HCT116 (cell line): ENCODE measurements around the gene PCCA. TPM values are rescaled to one million over a fixed set of nuclear protein-coding genes. Genes with fewer than 3 reads are reported as not detected.

Source experiments
- ATAC-seq: fragments of 200-7000 bp; cut with Tn5 transposase; 2 replicates; pipeline ENCODE4 v1.9.1; 2020; ENCODE audit warnings: mild to moderate bottlenecking, moderate library complexity
- BruUV-seq: library from RNA; stranded (reverse); fragments of 400-500 nt; replicated peaks from 2 replicates; lab custom pipeline; 2021; lab: Mats Ljungman, UMichigan
- CTCF ChIA-PET: fragments of 300-600 bp; sonication (Branson Sonifier 250); formaldehyde crosslinking; loops from one replicate; lab custom pipeline; 2021; ENCODE audit warnings: antibody characterized with exemption; lab: Charles Lee
- POLR2A ChIA-PET: fragments of 300-600, 350-600 bp; sonication (Branson Sonifier 250); formaldehyde crosslinking; loops from one replicate; lab custom pipeline; 2021; ENCODE audit warnings: antibody characterized with exemption; lab: Charles Lee
- RAD21 ChIA-PET, 2 experiments: fragments of 300-600 bp; sonication (Branson Sonifier 250); formaldehyde crosslinking; loops; one replicate each; lab custom pipeline; 2023; ENCODE audit warnings: low total read pairs in 2 of 2; ENCODE audit not compliant: uncharacterized antibody in 2 of 2, unreplicated experiment in 2 of 2, low non-redundant PET in 1 of 2; lab: Charles Lee
- DNase-seq: peaks from one replicate; pipeline ENCODE4 v3.0.0-alpha.2; 2010; ENCODE audit warnings: low read depth, low spot score
- H2AFZ ChIP-seq: fragments of 200-600 bp; shearing (Covaris generic), sonication (generic); 2 replicates; pipeline ENCODE4 v1.6.1; 2017; ENCODE audit warnings: low read depth, mixed run types, mixed read lengths, antibody characterized with exemption, low read length; ENCODE audit not compliant: poor library complexity, severe bottlenecking
- H3K27ac ChIP-seq: 2 replicates; pipeline ENCODE4 v1.5.1; 2012; ENCODE audit warnings: low read depth, low read length
- H3K27me3 ChIP-seq: fragments of 200-600 bp; sonication (generic); 2 replicates; pipeline ENCODE4 v1.6.1; 2016; ENCODE audit warnings: mixed run types, low read length, mixed read lengths; ENCODE audit not compliant: insufficient read depth
- H3K36me3 ChIP-seq, 2 experiments: fragments of 200-500 bp in 1 of 2; fragments of 200-600 bp in 1 of 2; sonication (Bioruptor generic) in 1 of 2; sonication (generic) in 1 of 2; 2 replicates each; pipeline versions ENCODE4 v1.5.1 to v1.6.1; 2014 to 2016; ENCODE audit warnings: low read length in 2 of 2, inconsistent platforms in 1 of 2, mixed read lengths in 1 of 2, mixed run types in 1 of 2; ENCODE audit not compliant: insufficient read depth in 2 of 2, control insufficient read depth in 1 of 2
- H3K4me1 ChIP-seq, 2 experiments: fragments of 200-600 bp in 1 of 2; sonication (generic) in 1 of 2; 2 replicates each; pipeline versions ENCODE4 v1.5.1 to v1.6.1; 2012 to 2017; ENCODE audit warnings: low read length in 2 of 2, inconsistent platforms in 1 of 2, mild to moderate bottlenecking in 1 of 2, mixed read lengths in 1 of 2, mixed run types in 1 of 2, moderate library complexity in 1 of 2; ENCODE audit not compliant: insufficient read depth in 2 of 2, control insufficient read depth in 1 of 2
- H3K4me2 ChIP-seq: fragments of 200-600 bp; sonication (generic); 2 replicates; pipeline ENCODE4 v1.6.1; 2017; ENCODE audit warnings: mixed run types, low read length, mixed read lengths
- H3K4me3 ChIP-seq, 2 experiments: fragments of 200-600 bp in 1 of 2; sonication (generic) in 1 of 2; replicated peaks in 1 of 2; 2 replicates each; pipeline ENCODE4 v1.5.1; 2011 to 2016; ENCODE audit warnings: low read length in 2 of 2, control low read depth in 1 of 2, low read depth in 1 of 2, mild to moderate bottlenecking in 1 of 2, mixed read lengths in 1 of 2, mixed run types in 1 of 2
- H3K79me2 ChIP-seq: fragments of 200-600 bp; sonication (generic); 2 replicates; pipeline ENCODE4 v1.6.1; 2017; ENCODE audit warnings: mild to moderate bottlenecking, mixed run types, low read length, moderate library complexity, mixed read lengths; ENCODE audit not compliant: insufficient read depth
- H3K9ac ChIP-seq: fragments of 200-600 bp; sonication (generic); 2 replicates; pipeline ENCODE4 v1.6.1; 2016; ENCODE audit warnings: low read length, mixed read lengths
- H3K9me2 ChIP-seq: fragments of 200-600 bp; sonication (generic), shearing (Covaris generic); 2 replicates; pipeline ENCODE4 v1.6.1; 2017; ENCODE audit warnings: mixed run types, mild to moderate bottlenecking, moderate library complexity; ENCODE audit not compliant: insufficient read depth
- H3K9me3 ChIP-seq, 2 experiments: fragments of 200-500 bp in 1 of 2; fragments of 200-600 bp in 1 of 2; sonication (Bioruptor generic) in 1 of 2; sonication (generic) in 1 of 2; 2 replicates each; pipeline ENCODE4 v1.6.1; 2014 to 2017; ENCODE audit warnings: low read length in 2 of 2, mixed read lengths in 2 of 2, inconsistent platforms in 1 of 2, low read depth in 1 of 2, mild to moderate bottlenecking in 1 of 2, mixed run types in 1 of 2, moderate library complexity in 1 of 2; ENCODE audit not compliant: control insufficient read depth in 1 of 2, insufficient read depth in 1 of 2
- H4K20me1 ChIP-seq: fragments of 200-600 bp; sonication (generic), shearing (Covaris generic); 2 replicates; pipeline ENCODE4 v1.6.1; 2017; ENCODE audit warnings: mixed run types, mild to moderate bottlenecking, moderate library complexity; ENCODE audit not compliant: insufficient read depth
- CBX3 ChIP-seq: IDR thresholded peaks from 2 replicates; pipeline ENCODE4 v1.6.1; 2012; ENCODE audit warnings: low read depth
- CEBPB ChIP-seq: IDR thresholded peaks from 2 replicates; pipeline ENCODE4 v1.6.1; 2012; ENCODE audit warnings: low read depth
- EGR1 ChIP-seq: IDR thresholded peaks from 2 replicates; pipeline ENCODE4 v1.6.1; 2012; ENCODE audit warnings: low read depth
- ELF1 ChIP-seq: IDR thresholded peaks from 2 replicates; pipeline ENCODE4 v1.6.1; 2012; ENCODE audit warnings: low read depth, borderline replicate concordance
- EZH2 ChIP-seq: fragments of 200-600 bp; sonication (generic); IDR thresholded peaks from 2 replicates; pipeline ENCODE4 v1.6.1; 2017; ENCODE audit warnings: antibody characterized with exemption, mixed run types
- EZH2phosphoT487 ChIP-seq: fragments of 200-600 bp; IDR thresholded peaks from 2 replicates; pipeline ENCODE4 v1.6.1; 2018; ENCODE audit warnings: antibody characterized with exemption, borderline replicate concordance
- MAX ChIP-seq: IDR thresholded peaks from 2 replicates; pipeline ENCODE4 v1.6.1; 2012
- POLR2A ChIP-seq: IDR thresholded peaks from 2 replicates; pipeline ENCODE4 v1.7.0; 2011; ENCODE audit warnings: borderline replicate concordance; ENCODE audit not compliant: insufficient read depth, insufficient read length; ENCODE audit errors: extremely low read depth
- POLR2AphosphoS5 ChIP-seq: IDR thresholded peaks from 2 replicates; pipeline ENCODE4 v1.6.1; 2011; ENCODE audit warnings: mild to moderate bottlenecking, low read depth, low read length, moderate library complexity
- RAD21 ChIP-seq: IDR thresholded peaks from 2 replicates; pipeline ENCODE4 v1.6.1; 2012; ENCODE audit warnings: low read depth, mild to moderate bottlenecking
- SIN3A ChIP-seq: IDR thresholded peaks from 2 replicates; pipeline ENCODE4 v1.6.1; 2012; ENCODE audit warnings: low read depth
- SP1 ChIP-seq: IDR thresholded peaks from 2 replicates; pipeline ENCODE4 v1.6.1; 2012; ENCODE audit warnings: low read depth
- SRF ChIP-seq: IDR thresholded peaks from 2 replicates; pipeline ENCODE4 v1.6.1; 2012; ENCODE audit warnings: low read depth
- TCF7L2 ChIP-seq: IDR thresholded peaks from 2 replicates; pipeline ENCODE4 v1.7.0; 2011; ENCODE audit warnings: borderline replicate concordance, inconsistent platforms; ENCODE audit not compliant: insufficient read depth, insufficient read length; ENCODE audit errors: extremely low read depth
- ZBTB33 ChIP-seq: IDR thresholded peaks from 2 replicates; pipeline ENCODE4 v1.6.1; 2011; ENCODE audit warnings: mild to moderate bottlenecking, low read length, moderate library complexity; ENCODE audit not compliant: insufficient replicate concordance; ENCODE audit errors: extremely low read depth
- ZNF274 ChIP-seq: fragments of 200-500 bp; sonication (Bioruptor generic); IDR thresholded peaks from 2 replicates; pipeline ENCODE4 v1.6.1; 2014; ENCODE audit warnings: mild to moderate bottlenecking, low read depth, low read length, inconsistent platforms
- intact Hi-C: fragments of 100-400 bp; cut with micrococcal nuclease; formaldehyde crosslinking; loops from 2 replicates; pipeline ENCODE4 v1.10.0; 2022
- total RNA-seq: library from RNA; stranded (reverse); gene quantifications from one replicate; pipeline ENCODE4 v1.2.1, GENCODE V29; 2021; ENCODE audit not compliant: unreplicated experiment
- TF ChIP-seq, protein P1 (sequence below): IDR thresholded peaks from 2 replicates; pipeline ENCODE4 v1.6.1; 2012; ENCODE audit warnings: low read depth

PCCA gene
- total RNA-seq, 1 experiment from 2014 or later = 23.0 TPM

DNA sequence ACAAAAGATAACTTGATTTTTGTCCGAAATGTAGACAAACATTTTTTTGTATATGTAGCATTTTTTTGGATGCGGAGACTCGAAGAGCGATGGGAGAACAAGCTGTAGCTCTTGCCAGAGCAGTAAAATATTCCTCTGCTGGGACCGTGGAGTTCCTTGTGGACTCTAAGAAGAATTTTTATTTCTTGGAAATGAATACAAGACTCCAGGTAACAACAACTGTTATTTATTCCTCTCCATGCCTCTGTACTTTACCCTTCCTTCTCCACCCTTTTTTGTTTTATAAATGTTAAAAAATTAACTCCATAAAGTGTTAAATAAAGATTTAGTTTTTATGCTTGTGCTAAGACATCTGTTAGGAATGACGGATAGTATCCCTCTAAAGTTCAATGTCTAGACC is 184.2 kb downstream of the PCCA start:
- Histone ChIP-seq H3K27me3 (no peaks in the 10 kb centered on the region), H2AFZ (no peak overlapping the region), H3K36me3 (no peaks in the 10 kb centered on the region), H3K4me1 (no peaks in the 10 kb centered on the region; a peak in 1 of 4 replicates)
- no peak for ATAC-seq
- BruUV-seq = no TSS peak
- no peak for TF ChIP-seq POLR2A
- TF ChIP-seq ZBTB33 = no peak
- TF ChIP-seq SIN3A = no peak
- no peak for TF ChIP-seq CEBPB
- TF ChIP-seq, all 23 proteins: peak for 0
- ChIA-PET RAD21 (no interaction called here), CTCF (no interaction called here), POLR2A (no interaction called here)
- H4K20me1 ChIP-seq = no peaks in the 10 kb centered on the region
- H3K9me3 ChIP-seq = no peaks in the 10 kb centered on the region
- no peaks in the 10 kb centered on the region for H3K79me2 ChIP-seq
- intact Hi-C loops = no loop called here
- no peak overlapping the region for H3K9ac ChIP-seq
- H3K4me3 ChIP-seq = no peak overlapping the region
- H3K4me2 ChIP-seq = no peak overlapping the region
- H3K27ac ChIP-seq = no peak overlapping the region
- DNase-seq = no peak
- no peaks in the 10 kb centered on the region for H3K9me2 ChIP-seq

- no peak for TF ChIP-seq EGR1
- no peak for TF ChIP-seq SP1
- TF ChIP-seq POLR2AphosphoS5 = no peak
- no peak for TF ChIP-seq TCF7L2
- TF ChIP-seq, protein P1, sequence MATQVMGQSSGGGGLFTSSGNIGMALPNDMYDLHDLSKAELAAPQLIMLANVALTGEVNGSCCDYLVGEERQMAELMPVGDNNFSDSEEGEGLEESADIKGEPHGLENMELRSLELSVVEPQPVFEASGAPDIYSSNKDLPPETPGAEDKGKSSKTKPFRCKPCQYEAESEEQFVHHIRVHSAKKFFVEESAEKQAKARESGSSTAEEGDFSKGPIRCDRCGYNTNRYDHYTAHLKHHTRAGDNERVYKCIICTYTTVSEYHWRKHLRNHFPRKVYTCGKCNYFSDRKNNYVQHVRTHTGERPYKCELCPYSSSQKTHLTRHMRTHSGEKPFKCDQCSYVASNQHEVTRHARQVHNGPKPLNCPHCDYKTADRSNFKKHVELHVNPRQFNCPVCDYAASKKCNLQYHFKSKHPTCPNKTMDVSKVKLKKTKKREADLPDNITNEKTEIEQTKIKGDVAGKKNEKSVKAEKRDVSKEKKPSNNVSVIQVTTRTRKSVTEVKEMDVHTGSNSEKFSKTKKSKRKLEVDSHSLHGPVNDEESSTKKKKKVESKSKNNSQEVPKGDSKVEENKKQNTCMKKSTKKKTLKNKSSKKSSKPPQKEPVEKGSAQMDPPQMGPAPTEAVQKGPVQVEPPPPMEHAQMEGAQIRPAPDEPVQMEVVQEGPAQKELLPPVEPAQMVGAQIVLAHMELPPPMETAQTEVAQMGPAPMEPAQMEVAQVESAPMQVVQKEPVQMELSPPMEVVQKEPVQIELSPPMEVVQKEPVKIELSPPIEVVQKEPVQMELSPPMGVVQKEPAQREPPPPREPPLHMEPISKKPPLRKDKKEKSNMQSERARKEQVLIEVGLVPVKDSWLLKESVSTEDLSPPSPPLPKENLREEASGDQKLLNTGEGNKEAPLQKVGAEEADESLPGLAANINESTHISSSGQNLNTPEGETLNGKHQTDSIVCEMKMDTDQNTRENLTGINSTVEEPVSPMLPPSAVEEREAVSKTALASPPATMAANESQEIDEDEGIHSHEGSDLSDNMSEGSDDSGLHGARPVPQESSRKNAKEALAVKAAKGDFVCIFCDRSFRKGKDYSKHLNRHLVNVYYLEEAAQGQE = no peak
- no peak for TF ChIP-seq EZH2
- TF ChIP-seq MAX = no peak
- TF ChIP-seq CBX3 = no peak
- TF ChIP-seq CEBPB = no peak
- TF ChIP-seq RAD21 = no peak
- TF ChIP-seq POLR2A = no peak
- TF ChIP-seq EZH2phosphoT487 = no peak
- TF ChIP-seq ZNF274 = no peak
- TF ChIP-seq ELF1 = no peak
- TF ChIP-seq SRF = no peak
- TF ChIP-seq, all 23 proteins: peak for 0
- H3K79me2 ChIP-seq = no peaks in the 10 kb centered on the region
- ChIA-PET RAD21 (no interaction called here), CTCF (no interaction called here), POLR2A (no interaction called here)
- H3K9me2 ChIP-seq = no peaks in the 10 kb centered on the region
- H3K36me3 ChIP-seq = no peaks in the 10 kb centered on the region
- no peak overlapping the region for H3K4me2 ChIP-seq
- ATAC-seq (no peak), DNase-seq (no peak)
- no peak overlapping the region for H3K4me3 ChIP-seq
- BruUV-seq = no TSS peak
- H3K9ac ChIP-seq = no peak overlapping the region
- H3K27ac ChIP-seq = no peak overlapping the region
- H3K27me3 ChIP-seq = no peaks in the 10 kb centered on the region
- intact Hi-C loops = no loop called here
- H3K9me3 ChIP-seq = no peaks in the 10 kb centered on the region
- H2AFZ ChIP-seq = no peak overlapping the region
- H3K4me1 ChIP-seq = no peaks in the 10 kb centered on the region; a peak in 1 of 4 replicates
- H4K20me1 ChIP-seq = no peaks in the 10 kb centered on the region
Observed at GRCh38 chr13:100273552-100273951, 184.7 kb downstream of the PCCA start.
